Thyroid gland (tissue), 4 donors: ENCODE results near the gene LONRF3. TPM values are rescaled to one million over a fixed set of nuclear protein-coding genes. Genes with fewer than 3 reads are reported as not detected.

Experiments
- DNase-seq, 2 donors: peaks; one replicate each; pipeline ENCODE4 v3.0.0-alpha.2; 2019
- H3K27ac ChIP-seq, 3 donors: fragments of 200-600 bp; sonication (generic); 1 replicate in 2 of 3; 2 replicates in 1 of 3; pipeline ENCODE4 v1.5.1; 2016 to 2019; ENCODE audit warnings: mild to moderate bottlenecking in 1 of 3, moderate library complexity in 1 of 3
- H3K27me3 ChIP-seq: fragments of 200-600 bp; sonication (generic); one replicate; pipeline ENCODE4 v1.5.1; 2019
- H3K36me3 ChIP-seq, 2 donors: fragments of 200-600 bp; sonication (generic); one replicate each; pipeline ENCODE4 v1.5.1; 2016 to 2019
- H3K4me1 ChIP-seq, 2 donors: fragments of 200-600 bp; sonication (generic); one replicate each; pipeline ENCODE4 v1.5.1; 2017 to 2019
- H3K4me3 ChIP-seq, 3 donors: fragments of 200-600 bp; sonication (generic); replicated peaks in 1 of 3; 1 replicate in 2 of 3; 2 replicates in 1 of 3; pipeline ENCODE4 v1.5.1; 2016; ENCODE audit warnings: mild to moderate bottlenecking in 1 of 3
- H3K9me3 ChIP-seq: fragments of 200-600 bp; sonication (generic); one replicate; pipeline ENCODE4 v1.5.1; 2017
- CTCF ChIP-seq, 6 experiments: fragments of 200-600 bp in 3 of 6; fragments of 450-650 bp in 3 of 6; sonication (generic) in 3 of 6; IDR thresholded peaks; one replicate each; pipeline ENCODE4 v1.5.1; 2016 to 2019; ENCODE audit warnings: antibody characterized with exemption in 6 of 6, mild to moderate bottlenecking in 2 of 6, inconsistent platforms in 1 of 6, moderate library complexity in 1 of 6
- POLR2A ChIP-seq, 2 donors: fragments of 450-650 bp; IDR thresholded peaks; one replicate each; pipeline ENCODE4 v1.6.1; 2017; ENCODE audit warnings: antibody characterized with exemption in 2 of 2, mild to moderate bottlenecking in 2 of 2, moderate library complexity in 1 of 2
- WGBS, 2 donors: methylation state at CpG; one replicate each; pipeline ENCODE4 v1.1.5; 2017; 5-methylcytosine and 5-hydroxymethylcytosine counted together
- intact Hi-C: fragments of 100-400 bp; cut with DNase I; formaldehyde crosslinking; loops from one replicate; pipeline ENCODE4 v1.15.1; 2023
- total RNA-seq, 4 donors: library from RNA; depleted of rRNA; stranded (reverse); fragments of >200 nt; gene quantifications; one replicate each; pipeline ENCODE4 v1.2.3, GENCODE V29; 2016

LONRF3 gene
- total RNA-seq, 4 donors from 2014 or later, result 32.1 to 106 (median 51.9) TPM

GRCh38 chrX:119042996-119043395 is 68.6 kb downstream of the LONRF3 start:
- no peak overlapping the region for H3K4me3 ChIP-seq
- intact Hi-C loops, result no loop called here
- no peaks in the 10 kb centered on the region for H3K27me3 ChIP-seq
- no peaks in the 10 kb centered on the region for H3K36me3 ChIP-seq
- WGBS, 2 donors, result 86 to 100% methylated on average over 1 of the region's 1 CpG
- no peak overlapping the region for H3K27ac ChIP-seq
- no peak for DNase-seq
- H3K9me3 ChIP-seq, result no peaks in the 10 kb centered on the region
- TF ChIP-seq POLR2A (IDR thresholded peaks at IDR 0.05) (no peak), CTCF (IDR thresholded peaks at IDR 0.05) (no peak)
- peaks cover 0 to 8% of the 10 kb centered on the region in 2 donors for H3K4me1 ChIP-seq

DNA sequence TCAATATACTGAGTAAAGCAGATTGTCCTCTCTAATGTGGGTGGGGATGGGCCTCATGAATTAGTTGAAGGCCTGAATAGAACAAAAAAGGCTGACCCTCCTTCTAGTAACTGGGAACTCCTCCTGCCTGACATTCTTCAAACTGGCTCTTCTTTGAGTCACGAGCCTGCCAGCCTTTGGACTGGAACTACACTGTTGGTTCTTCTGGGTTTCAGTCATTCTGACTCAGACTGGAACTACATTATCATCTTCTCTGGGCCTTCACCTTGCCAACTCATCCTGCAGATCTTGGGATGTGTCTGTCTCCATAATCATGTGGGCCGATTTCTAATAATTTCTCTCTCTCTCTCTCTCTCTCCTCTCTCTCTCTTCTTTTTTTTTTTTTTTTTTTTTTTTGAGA is 71.5 kb downstream of the LONRF3 start:
- H3K4me1 ChIP-seq, result peaks cover 0 to 2% of the 10 kb centered on the region in 2 donors
- TF ChIP-seq CTCF (IDR thresholded peaks at IDR 0.05), result no peak
- no peak for TF ChIP-seq POLR2A (IDR thresholded peaks at IDR 0.05)
- no peaks in the 10 kb centered on the region for H3K9me3 ChIP-seq
- intact Hi-C loops, result no loop called here
- H3K27me3 ChIP-seq, result no peaks in the 10 kb centered on the region
- H3K36me3 ChIP-seq, result no peaks in the 10 kb centered on the region
- no peak overlapping the region for H3K27ac ChIP-seq
- WGBS, 2 donors, result 92 to 100% methylated on average over 2 of the region's 2 CpGs
- DNase-seq, result no peak
- no peak overlapping the region for H3K4me3 ChIP-seq

DNA sequence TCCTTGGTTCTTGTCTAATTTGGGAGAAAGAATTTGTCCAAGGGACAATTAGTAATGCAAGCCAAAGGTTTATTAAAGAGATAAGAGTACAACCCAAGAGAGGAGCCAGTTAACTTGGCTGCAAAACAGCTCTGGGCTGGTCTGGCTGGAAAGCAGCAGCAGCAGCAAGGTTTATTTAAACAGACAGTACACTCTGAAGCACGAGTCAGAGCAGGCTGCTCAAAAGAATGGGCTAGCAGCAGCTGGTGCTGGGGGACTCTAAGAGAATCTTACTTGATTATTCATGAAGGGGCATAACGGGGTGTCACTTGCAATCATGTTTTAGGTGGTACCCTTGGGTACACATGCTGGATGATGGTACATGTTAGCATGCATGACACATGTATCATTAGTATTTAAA is 81.3 kb downstream of the LONRF3 start:
- peak in 1 of 2 donors; percentile 7 for DNase-seq
- Histone ChIP-seq H3K36me3 (no peaks in the 10 kb centered on the region), H3K9me3 (no peaks in the 10 kb centered on the region), H3K4me1 (no peaks in the 10 kb centered on the region), H3K27me3 (no peaks in the 10 kb centered on the region), H3K4me3 (no peak overlapping the region), H3K27ac (no peak overlapping the region)
- TF ChIP-seq CTCF (IDR thresholded peaks at IDR 0.05) (no peak), POLR2A (IDR thresholded peaks at IDR 0.05) (no peak)
- intact Hi-C loops, result no loop called here
- 57 to 67% methylated on average over 1 to 2 of the region's 2 CpGs for WGBS, 2 donors

DNA sequence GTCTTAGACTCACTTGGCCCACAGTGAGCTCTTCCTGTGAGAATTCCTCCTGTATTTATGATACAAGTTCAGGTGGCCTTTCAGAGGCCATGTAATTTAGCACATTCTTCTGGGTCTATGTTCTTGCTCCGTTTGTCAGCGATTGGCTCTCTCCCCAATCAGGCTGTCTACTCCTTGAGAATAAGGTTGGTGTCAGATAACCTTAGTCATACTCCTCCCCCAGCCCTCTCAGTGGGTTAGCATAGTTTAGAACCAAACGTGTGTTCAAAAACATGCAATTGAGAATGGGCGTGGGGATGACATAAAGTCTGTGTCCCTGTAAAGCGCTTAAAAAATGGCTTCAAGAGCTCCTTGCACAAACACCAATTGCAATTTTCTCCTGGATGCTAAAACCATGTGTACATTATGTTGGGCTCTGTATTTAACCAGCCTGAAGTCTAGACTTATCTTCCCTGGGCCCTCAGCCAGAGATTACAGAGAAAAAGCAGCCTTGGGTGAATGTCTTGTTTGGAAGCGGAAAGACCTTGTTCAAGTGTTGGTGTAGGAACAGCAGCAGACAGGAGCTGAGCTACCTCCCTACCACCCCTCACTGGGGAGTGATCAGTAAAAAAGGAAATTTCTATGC is 88.4 kb downstream of the LONRF3 start:
- H3K4me3 ChIP-seq, result no peak overlapping the region
- H3K36me3 ChIP-seq, result no peaks in the 10 kb centered on the region
- H3K4me1 ChIP-seq, result no peaks in the 10 kb centered on the region
- DNase-seq, result peak in 1 of 2 donors; percentile 20
- H3K9me3 ChIP-seq, result no peaks in the 10 kb centered on the region
- no peak overlapping the region for H3K27ac ChIP-seq
- TF ChIP-seq POLR2A (IDR thresholded peaks at IDR 0.05) (no peak), CTCF (IDR thresholded peaks at IDR 0.05) (no peak)
- intact Hi-C loops, result no loop called here
- no peaks in the 10 kb centered on the region for H3K27me3 ChIP-seq
- WGBS, 2 donors, result 55 to 58% methylated on average over 6 of the region's 6 CpGs

DNA sequence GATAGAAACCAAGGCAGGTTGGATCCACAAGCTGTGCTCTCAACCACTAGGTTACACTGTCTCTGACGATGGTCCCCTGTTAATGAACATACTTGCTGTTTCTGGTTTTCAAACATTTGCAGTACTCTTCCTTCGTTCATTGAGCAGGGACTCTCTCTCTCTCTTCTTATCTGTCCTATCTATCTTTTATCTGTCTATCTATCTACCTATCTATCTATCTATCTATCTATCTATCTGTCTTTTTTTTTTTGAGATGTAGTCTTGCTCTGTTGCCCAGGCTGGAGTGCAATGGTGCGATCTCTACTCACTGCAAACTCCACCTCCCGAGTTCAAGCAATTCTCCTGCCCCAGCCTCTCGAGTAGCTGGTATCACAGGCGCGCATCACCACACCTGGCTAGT is 89.0 kb downstream of the LONRF3 start:
- Histone ChIP-seq H3K27ac (no peak overlapping the region), H3K4me3 (no peak overlapping the region), H3K27me3 (no peaks in the 10 kb centered on the region), H3K9me3 (no peaks in the 10 kb centered on the region), H3K4me1 (no peaks in the 10 kb centered on the region), H3K36me3 (no peaks in the 10 kb centered on the region)
- intact Hi-C loops, result no loop called here
- TF ChIP-seq CTCF (IDR thresholded peaks at IDR 0.05) (no peak), POLR2A (IDR thresholded peaks at IDR 0.05) (no peak)
- DNase-seq, result no peak
- 95 to 96% methylated on average over 7 of the region's 7 CpGs for WGBS, 2 donors
